Measurements from ENCODE around the gene RAD51D.
"Not testable (repeated sequence)": the region's sequence is repeated elsewhere in the genome, so short reads cannot be mapped to it uniquely, and the experiment has no call there.

Gene RAD51D

DNA sequence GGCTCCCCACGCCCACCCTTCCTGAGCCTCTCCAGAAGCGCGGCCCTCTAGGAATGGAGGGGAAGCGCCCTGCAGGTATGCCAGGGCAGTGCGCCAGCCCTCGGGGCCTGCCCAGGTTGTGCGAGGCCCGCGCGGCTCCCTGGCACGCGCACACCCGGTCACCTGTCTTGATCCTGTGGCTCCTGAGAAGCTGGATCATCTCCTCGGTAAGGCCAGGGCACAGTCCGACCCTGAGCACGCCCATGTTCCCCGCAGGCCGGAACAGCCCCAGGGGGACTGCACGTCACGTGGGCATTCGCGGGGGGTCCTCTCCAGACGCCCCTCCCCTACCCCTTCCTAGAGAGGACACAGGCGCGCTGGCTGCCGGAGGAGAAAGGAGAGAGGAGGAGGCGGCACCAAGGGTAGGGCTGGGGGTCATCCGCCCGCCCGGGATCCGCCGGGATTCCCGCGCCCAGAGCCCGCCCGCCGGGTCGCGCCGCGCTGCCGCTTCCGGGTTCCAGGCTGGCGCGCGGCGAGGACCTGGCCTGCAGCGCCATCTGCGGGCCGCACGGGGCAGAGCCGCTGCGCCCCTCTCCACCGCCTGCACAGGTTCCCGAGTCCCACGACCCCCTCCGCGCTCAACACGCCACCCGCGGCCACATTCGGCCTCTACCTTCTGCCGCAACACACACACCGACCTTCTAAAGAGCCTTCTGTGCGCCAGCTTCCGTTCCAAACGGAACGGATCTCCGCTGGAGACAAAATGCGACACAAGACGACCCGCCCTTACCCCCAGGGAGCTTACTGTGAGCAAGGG lies at the start of gene RAD51D:
Gene RAD51D, minus strand, starts transcription at position 491 of the 796 bp plus-strand sequence. Its CDS starts 247 bp downstream, at position 244.
- peak; percentile 66 to 72 for DNase-seq

DNA sequence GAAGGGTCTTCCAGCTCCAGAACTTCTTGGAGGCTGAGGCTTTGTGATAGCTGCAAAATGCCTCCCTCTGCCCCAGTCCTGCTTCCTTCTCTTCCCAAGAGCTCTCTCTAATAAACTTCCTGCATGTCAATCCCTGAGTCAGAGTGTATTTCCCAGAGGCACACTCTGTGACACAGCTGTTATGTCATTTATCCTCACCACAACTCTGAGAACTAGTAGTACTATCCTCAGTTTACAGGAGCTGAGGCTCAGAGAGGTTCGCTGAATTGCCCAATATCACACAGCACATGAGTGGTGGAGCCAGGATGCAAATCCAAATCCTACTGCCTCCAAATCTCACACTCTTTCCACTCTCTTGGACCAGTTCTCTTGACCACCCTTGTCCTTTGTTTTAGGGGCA lies 48.0 kb upstream of the RAD51D start:
- no peak for DNase-seq

DNA sequence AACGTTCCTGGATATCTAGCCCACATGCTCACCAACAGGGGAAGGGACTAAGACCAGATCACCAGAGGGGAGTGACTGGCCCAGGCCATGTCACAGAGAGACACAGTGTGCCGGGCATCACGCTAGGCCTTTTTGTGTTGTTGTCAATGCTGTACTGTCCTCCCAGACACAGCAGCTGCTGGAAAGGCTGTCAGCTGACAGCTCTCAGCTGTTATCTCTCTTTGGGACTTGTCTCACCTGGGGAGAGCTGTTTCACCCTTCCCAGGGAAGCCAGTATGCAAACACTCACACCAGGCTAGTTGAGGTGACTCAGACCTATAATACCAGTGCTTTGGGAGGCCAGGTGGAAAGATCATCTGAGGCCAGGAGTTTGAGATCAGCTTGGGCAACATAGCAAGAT lies 47.4 kb upstream of the RAD51D start:
- no peak for DNase-seq

DNA sequence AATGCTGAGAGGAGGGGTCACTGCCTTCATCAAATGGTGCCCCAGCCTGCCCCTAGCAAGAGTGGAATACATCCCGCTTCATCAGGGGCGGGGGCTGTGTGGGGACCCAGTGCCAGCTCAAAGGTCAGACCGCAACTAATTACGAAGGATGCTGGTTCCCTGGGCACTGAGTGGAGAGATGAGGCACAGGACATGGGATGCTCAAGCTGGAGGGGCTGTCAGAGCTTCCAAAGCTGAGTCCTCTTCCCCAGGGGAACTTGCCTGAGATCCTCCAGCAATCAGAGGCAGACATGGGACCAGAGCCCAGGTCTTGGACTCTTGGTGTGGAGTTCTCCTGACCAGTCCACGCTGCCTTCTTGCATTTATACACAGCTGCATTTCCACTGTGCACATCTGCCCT lies 46.9 kb upstream of the RAD51D start:
- DNase-seq: no peak

DNA sequence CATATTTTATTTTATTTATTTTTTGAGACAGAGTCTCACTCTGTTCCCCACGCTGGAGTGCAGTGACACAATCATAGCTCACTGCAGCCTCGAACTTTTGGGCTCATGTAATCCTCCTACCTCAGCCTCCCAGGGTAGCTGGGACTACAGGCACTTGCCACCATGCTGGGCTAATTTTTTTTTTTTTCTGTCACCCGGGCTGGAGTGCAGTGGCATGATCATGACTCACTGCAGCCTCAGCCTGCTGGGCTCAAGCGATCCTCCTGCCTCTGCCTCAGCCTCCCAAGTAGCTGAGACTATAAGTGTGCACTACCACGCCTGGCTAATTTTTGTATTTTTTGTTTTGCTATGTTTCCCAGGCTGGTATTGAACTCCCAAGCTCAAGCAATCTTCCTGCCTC lies 45.1 kb upstream of the RAD51D start:
- DNase-seq: no peak

DNA sequence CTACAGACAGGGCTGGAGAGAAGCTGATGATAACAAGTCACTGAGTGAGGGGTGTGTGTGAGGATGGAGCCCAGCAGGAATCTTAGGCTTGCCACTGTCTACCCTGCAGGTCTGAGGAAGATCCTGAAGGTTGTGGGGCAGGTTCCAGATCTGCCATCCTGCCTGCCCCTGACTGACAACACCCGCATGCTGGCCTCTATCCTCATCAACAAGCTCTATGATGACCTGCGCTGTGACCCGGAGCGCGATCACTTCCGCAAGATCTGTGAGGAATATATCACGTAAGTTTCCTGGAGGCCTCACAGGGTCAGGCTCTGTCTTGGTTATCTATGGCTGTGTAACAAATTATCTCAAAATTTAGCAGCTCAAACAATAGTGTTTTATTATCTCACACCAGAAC lies 44.2 kb upstream of the RAD51D start:
- no peak for DNase-seq

DNA sequence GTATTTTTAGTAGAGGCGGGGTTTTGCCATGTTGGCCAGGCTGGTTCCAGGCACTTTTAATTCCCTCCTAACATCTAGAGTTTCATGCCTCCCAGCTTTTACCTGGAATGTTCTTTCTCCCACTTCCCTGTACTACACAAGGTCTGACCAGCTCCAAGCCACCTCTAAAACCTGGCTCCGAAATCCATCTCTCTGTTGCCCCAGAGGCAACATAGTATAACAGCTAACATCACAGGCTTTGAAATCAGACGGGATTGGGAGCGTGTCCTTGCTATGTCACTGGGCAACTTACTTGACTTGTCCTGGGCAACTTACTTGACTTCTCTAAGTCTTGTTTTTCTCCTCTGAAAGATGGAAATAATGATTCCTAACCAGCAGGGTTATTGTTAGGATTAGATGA lies 43.1 kb upstream of the RAD51D start:
- DNase-seq: no peak

DNA sequence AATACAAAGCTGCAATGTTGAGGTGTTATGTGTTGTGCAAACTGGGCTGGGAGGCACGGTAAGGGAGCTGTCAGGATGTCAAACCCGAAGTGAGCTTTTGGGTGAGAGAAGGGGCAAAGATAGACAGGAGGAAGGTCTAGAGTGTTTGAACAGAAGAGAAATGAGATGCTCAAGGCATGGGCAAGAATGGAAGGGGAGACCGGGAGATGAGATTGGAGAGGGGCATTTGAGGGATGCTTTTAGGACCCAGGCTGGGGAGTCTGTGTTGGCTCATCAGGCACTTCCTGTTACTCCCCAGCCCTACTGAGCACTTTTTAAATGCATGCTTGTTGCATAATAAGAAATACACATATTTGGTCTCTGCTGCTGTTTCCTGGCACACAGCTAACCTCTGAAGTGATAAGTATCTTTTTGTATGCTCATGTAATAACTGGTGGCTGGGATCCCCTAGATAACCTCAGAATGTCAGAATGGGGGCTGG lies 41.7 kb upstream of the RAD51D start:
- peak; percentile 4 to 22 for DNase-seq

DNA sequence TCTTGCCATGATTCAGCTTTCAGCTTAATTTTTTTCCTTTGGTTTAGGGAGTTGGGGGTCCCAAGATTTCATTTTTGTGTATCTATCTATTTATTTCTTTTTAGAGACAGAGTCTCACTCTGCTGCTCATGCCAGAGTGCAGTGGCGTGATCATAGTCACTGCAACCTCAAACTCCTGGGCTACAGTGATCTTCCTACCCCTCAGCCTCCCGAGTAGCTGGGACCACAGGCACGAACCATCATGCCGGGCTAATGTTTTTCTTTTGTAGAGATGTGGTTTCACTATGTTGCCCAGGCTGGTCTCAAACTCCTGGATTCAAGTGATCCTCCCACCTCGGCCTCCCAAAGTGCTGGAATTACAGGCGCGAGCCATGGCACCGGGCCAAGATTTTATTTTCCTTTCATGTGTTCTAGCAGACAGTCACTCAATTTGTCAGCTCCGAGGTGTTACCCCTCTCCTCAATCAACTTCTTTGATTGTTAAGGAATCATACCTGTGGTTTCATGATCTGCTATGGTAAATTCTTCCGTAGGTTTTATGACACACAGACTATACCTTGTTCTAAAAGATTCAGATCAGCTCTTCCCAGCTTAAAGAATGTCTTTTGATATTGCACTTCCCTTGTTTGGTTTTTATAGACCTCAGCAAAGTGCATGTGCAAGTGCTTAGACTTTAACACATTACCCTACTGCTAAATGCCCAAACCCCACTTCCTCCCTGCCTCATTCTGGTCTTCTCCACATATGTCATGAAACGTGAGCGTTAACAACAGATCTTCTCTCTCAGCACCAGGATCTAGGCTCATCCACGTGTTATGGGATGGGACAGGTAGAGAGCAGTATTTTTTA lies 40.9 kb upstream of the RAD51D start:
- no peak for DNase-seq

DNA sequence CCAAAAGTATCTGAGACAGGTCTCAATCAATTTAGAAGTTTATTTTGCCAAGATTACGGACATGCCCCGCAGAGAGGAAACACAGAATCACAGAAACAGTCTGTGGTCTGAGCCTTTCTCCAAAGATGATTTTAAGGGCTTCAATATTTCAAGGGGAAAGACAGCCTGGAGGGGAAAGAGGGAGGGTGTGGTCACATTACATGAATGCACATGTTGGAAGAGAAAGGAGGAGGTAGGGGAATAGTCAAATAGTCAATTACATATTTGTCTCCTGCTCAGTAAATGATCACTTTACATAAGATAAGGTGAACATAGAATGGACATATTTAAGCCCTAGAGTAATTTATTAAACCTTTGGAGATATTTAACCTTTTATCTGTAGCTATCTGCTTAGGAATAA lies 40.3 kb upstream of the RAD51D start:
- no peak for DNase-seq

DNA sequence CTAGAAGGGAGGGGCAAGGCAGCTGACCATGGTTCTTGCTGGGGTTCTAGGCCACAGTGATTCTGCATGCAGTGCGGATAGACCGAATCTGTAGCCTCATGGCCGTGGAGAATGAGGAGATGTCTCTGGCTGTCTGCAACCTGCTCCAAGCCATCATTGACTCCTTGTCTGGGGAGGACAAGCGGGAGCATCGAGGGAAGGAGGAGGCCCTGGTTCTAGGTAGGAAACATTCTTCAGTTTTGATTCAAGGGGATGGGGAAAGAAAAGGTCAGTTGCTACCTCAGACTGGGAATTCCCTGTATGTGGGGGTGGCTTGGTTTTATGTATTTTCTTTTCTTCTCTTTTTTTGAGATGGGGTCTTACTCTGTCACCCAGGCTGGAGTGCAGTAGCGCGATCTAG lies 35.6 kb upstream of the RAD51D start:
- DNase-seq: no peak

DNA sequence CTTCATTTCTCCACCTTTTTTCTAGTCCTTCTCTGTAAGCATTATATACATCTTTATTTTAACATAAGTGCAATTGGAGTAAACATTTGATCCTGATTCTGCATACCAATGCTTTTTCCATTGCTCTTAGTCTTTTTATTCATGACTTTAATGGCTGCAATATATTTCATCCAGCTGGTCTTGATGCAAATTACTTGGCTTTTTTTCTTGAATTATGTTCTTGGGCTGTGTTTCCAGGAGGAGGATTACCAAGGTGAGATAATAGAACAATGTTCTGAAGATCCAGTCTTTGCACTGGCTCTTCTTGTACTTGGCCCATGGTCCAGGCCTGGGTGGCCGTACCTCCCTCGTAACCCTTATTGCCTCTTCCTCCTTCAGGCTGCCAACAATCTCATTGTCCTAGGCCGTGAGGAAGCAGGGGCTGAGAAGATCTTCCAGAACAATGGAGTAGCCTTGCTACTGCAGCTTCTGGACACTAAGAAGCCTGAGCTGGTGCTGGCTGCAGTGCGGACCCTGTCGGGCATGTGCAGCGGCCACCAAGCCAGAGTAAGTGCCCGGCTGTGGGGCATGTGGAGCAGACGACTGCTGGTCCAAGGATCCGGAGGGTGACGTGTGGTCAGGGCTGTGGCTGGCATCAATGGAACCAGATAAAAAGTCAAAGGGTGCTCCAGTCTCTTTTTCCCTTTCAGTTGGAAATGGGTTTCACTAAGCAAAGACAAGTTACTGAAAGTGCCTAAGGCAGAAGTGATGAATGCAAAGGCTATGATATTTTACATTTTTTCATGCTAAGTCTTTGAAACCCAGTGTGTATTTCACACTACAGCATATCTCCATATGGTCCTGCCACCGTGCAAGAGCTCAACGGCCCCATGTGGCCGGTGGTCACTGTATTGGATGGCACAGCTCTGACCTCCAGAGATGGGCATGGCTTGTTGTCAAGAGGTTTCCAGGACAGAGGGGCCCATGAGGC lies 34.8 kb upstream of the RAD51D start:
- DNase-seq: no peak

DNA sequence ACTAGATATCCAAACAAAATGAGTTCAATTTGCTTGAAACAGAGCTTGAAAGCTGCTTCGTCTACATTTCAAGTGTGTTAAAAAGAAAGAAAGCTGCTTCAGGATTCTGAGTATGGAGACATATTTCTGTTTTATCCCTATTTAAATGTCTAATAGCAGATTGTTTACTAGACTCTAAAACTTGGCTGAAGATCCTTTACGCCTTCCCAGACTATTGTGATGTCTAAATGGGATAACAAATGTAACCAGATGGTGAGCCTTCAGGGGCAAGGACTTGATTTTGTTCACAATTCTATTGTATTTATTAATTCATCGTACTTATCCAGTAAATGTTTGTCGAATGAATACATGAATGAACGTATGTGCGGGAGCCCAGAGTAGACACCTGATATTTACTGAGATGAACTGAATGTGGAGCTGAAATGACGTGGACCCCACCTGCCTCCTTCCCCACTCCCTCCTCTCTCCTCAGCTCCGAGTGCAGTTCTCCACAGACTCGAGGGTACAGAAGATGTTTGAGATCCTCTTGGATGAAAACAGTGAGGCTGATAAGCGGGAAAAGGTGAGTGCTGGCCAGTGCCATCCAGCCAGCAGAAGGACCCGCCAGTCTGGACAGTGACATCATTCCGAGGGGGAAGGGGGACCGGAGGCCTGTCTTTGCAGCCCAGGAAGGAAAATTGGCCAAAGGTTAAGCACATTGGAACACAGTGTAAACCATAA lies 32.9 kb upstream of the RAD51D start:
- no peak for DNase-seq

DNA sequence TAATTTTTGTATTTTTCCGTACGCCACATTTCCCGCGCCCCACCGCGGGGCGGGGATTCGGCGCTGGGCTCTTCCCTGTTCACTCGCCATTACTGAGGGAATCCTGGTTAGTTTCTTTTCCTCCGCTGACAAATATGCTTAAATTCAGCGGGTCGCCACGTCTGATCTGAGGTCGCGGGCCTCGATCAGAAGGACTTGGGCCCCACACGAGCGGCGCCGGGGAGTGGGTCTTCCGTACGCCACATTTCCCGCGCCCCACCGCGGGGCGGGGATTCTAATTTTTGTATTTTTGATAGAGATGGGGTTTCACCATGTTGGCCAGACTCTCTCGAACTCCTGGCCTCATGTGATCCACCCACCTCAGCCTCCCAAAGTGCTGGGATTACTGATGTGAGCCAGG lies 31.4 kb upstream of the RAD51D start:
- not testable (repeated sequence) for DNase-seq

DNA sequence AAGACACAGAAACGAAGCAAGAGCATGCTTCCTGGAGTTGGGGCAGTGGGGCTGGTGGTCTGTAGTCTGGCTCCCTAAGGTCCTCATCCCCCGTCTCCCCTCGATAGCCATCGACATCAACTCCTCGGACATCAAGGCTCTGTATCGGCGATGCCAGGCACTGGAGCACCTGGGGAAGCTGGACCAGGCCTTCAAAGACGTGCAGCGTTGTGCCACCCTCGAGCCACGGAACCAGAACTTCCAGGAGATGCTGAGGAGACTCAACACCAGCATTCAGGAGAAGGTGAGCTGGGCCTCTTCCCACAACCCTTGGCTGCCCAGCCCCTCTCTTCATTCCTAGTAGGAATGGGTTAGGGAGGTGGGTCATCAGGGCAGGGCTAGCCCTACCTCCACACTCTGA lies 30.3 kb upstream of the RAD51D start:
- DNase-seq: no peak

DNA sequence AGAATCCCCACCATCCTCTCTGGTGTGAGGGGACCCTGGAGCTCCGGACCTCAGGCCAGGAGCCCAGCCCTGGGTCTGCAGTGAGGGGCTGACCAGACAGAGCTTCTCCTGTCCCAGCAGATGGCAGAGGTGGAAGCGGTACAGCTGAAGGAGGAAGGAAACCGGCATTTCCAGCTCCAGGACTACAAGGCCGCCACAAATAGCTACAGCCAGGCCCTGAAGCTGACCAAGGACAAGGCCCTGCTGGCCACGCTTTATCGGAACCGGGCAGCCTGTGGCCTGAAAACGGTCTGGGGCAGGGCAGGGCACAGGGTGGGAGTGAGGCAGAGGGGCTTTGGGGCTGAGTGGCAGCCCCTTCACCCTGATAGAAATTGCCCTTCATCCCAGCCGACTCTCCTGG lies 28.5 kb upstream of the RAD51D start:
- no peak for DNase-seq

DNA sequence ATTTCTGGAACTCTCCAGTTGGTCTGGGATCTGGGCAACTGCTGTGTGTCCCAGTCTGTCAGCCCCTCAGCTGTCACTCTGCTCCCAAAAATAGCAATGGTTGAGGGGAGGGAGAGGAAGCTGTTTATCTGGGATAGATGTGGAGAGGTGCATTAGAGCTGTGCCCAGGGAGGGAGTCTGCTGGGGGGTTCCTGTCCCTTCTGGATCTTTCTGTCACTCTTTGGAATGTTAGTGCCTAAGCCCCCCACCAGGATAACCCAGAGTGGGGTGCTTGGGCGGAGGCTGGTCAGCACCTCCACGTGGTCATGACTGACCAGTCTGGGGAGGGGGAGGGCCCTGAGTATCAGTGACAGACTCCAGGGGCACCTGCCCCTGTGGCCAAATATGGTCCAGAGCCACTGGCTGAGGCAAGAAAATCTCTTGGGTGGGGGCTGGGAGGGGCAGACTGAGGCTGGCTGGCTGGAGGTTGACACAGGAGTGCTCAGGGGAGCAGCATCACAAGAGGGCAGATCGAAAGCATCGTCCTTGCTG lies 27.8 kb upstream of the RAD51D start, which contains the start of gene UNC45B:
Gene UNC45B, plus strand, starts transcription at position 443 of the 531 bp plus-strand sequence. CDS start 447 bp downstream, outside the sequence.
- no peak for DNase-seq

DNA sequence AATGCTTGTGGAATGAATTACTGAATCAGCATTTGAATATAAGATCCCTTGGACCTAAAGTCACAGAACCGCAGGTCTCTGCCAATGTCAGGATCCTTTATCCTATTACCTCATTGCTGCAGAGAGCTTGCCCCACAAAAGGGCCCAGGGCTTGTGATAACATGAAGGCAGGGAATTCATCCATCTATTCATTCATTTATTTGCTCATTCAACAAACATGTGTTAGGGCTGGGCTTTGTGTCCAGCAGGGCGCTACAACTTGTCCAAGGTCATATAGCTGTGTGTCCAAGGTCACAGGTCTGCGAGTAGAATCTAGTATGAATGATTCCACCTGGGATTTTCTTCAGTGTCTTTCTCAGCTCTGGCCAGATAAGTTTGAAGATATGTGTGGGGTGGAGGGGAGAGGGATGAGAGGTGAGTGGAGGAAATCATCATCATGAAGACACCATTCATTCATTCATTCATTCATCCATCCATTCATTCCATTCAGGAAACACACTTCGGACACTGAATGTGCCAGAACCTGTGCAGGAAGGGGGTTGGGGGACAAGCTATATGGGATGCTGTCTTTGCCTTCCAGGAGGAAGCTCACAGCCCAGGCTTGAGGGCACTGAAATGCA lies 26.7 kb upstream of the RAD51D start:
- no peak for DNase-seq

DNA sequence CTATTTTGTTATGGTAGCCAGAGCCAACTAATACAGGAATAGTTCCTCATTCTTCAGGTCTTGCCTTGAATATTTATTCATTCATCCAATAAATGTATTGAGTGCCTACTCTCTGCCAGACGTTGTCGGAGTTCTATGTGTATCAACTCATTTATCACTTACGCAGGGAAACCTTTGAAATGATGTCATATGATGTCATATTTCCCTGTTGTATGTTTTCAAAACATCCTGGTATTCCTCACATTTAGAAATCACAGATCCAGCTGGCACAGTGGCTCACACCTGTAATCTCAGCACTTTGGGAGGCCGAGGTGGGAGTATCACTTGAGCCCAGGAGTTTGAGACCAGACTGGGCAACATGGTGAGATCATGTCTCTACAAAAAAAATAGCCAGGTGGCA lies 25.2 kb upstream of the RAD51D start:
- DNase-seq: no peak

DNA sequence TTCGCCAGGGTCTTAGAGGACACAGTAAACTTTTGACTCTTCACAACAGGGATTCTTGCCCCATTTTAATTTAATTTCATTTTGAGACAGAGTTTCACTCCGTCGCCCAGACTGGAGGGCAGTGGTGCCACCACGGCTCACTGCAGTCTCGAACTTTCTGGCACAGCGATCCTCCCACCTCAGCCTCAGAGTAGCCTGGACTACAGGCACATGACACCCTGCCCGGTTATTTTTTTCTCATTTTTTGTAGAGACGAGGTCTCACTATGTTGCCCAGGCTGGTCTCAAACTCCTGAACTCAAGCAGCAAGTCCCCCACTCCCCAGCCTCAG lies 22.8 kb upstream of the RAD51D start:
- DNase-seq: no peak

All from Kasumi-1 (cell line).